Stimulated activated naive CD4-positive, alpha-beta T cell (primary cell): ENCODE results near the gene GRIA1.

Experiments
- DNase-seq, 6 experiments: peaks; one replicate each; lab custom pipeline; 2025; lab: John Stamatoyannopoulos, UW

The GRIA1 gene

DNA sequence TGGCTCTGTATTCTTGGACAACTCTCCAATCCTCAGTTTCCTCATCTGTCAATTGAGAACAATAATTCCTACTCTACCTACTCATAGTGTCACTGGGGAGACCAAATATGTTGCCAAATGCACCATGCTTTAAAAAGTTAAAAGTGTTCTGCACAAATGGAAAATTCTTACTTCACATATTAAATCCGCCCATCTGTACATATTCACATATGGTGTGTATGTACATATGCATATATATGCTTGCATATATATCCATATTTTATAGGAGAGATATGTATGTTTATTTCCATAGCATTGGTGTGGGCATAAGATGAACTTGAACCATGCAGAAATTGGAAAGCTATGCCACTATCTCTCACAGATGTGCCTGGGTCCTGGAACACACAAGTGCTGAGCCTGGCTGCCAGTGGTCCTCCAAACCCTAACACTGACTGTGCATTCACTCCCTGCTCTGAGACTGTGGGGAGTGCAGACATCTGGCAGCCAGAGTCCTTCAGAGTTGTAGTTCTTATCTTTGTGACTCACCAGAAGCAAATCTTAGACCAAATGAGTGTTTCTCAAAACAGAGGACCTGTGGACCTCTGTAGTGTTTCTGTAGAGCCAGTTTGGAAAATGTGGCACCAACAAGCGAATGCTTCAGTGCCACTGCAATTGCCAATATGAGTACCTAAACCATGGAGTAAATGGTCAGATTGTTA lies 168.7 kb downstream of the GRIA1 start:
- no peak for DNase-seq

DNA sequence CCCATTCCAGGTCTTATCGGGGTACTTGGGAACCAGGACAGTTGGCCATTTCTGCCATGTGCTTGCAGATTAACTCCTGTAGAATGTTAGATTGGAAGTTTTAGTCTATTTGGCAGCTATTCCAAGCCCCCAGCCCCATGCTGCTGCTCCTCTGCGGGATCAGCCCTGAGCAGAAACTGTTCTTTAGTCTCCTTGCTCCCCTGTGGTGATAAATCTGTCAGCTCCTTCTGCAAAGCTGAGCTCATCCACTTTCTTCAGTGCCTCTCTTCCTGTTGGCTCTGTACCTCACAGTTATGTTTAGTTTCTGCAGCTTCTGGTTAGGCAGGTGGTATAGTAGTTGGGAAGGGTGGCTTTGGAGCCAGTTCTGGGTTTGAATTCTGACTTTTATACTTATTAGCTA lies 170.4 kb downstream of the GRIA1 start:
- DNase-seq = no peak

DNA sequence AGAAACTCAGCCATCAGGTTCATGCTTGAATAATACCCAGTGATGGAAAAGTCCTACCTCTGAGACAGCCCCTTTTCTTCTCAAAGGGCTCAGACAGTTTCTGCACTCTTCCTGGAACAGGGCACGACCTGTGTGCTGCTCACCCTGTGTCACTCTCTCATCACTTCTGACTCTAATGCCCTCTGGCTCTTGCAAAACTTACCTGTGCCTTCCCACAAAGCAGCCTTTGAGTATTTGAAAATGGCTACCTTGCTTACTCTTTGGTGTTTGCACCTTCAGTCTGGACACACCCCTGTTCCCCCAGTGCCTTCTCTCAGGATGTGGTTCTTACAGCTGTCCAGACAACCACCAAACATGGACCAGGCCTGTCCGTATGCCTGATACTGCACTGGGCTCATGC lies 171.4 kb downstream of the GRIA1 start:
- DNase-seq = no peak

DNA sequence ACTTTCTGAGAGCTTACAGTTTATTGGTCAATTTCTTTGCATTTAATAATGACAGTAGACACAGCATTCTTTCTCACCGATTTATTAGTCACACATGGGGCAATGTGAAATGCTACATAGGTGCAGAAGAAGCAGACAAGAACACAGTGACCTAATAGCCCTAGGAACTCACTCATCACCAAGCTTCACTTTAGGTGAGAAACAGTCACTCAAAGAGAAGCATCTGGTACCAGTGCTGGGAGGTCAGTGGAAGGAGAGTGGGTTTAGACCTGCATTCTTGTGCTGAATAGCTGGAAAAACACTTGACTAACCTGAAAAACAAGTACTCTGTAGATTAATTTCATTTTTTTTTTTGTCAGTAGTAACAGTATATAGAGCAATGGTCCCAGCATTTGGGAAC lies 179.6 kb downstream of the GRIA1 start:
- DNase-seq = no peak

DNA sequence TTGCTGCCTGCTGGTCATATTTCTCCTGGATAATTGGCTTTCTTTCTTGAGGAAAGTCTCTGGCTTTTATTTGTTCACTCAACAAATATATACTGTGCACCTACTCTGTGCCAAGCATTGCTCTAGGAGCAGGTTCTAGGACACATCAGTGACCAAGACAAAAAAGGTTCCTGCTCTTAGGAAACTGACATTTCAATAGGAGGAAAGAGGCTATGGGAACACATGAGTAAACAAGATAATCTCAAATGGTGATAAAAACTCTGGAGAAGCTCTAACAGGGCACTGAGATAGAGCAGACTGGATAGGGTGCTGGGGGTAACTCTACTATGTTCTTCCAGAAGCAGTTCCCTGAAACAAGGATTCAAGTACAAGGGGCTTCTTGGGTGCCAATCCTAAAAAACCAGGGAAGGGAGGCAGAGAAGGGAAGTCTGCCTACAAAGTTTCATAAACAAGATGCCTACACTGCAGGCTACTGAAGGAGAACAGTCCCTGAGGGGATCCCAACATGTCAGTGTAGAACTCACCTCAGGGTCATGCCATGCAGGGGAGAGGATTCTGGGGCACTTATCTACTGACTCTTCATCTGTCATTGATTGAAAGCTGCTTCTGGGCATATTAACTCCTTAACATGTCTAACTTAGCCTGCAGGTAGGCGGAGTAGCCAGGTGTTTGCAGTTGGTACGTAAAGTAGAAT lies 181.3 kb downstream of the GRIA1 start:
- DNase-seq = no peak

DNA sequence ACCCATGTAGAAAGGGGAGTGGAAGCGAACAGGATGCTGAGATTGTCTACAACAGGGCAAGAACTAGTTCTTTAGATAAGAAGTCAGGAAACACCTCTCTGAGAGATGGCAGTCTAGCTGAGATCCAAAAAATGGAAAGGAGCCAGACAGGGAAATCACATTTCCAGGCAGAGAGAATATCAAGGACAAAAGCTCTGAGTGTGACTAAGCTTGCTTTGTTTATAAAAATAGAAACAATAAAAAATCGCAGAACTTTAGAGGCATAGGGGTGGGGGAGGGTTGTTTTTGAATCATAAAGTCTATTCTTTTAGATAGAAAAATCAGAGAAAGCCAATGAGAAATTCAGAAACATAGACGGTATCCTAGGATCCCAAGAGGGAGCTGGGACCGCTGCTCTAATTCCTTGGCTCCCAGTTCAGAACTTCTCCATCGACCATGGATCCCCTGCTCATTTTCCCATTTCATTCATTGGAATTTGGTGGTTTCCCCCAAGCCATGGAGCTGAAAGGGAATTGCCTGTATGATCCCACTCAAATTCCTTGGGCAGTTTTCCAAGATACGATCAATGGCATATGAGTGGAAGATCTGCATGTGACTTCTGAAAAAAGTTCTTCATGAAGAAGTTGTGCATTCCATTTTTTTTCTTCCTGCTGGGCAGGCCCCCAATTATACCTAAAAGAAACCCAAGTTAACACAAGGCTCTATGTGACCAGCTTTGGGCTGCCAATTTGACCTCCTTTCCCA lies 182.0 kb downstream of the GRIA1 start:
- DNase-seq = no peak

DNA sequence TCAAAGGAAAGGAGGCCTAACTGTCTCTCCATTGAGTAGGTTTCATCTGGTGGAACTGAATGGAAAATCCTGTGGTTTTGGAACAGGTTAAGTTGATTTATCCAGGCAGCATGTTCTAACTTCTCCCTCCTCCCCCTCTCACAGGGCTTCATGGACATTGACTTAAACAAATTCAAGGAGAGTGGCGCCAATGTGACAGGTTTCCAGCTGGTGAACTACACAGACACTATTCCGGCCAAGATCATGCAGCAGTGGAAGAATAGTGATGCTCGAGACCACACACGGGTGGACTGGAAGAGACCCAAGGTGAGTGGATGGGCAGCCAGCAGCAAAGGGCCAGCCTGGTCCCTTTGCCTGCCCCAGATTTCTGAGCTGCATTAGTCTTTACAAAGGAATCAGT lies 183.9 kb downstream of the GRIA1 start:
- DNase-seq = no peak

DNA sequence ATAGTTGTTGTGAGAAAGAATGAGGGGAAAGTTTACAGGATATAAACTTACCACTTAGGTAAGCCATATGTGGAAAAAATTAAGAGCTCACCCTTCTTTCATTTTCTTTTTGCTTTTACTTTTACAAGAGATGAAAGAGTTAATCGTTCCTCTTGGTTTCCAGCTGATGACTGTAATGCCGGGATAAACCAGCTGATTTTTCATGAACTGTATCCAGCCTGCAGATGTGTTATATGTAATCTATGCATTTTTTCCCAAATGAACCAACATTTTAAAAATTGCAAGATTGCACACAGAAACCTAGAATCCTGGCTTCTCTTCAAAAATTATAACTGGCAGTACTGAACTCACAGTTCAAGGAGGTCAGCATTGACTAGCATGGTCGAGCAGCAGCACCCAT lies 185.9 kb downstream of the GRIA1 start:
- no peak for DNase-seq

DNA sequence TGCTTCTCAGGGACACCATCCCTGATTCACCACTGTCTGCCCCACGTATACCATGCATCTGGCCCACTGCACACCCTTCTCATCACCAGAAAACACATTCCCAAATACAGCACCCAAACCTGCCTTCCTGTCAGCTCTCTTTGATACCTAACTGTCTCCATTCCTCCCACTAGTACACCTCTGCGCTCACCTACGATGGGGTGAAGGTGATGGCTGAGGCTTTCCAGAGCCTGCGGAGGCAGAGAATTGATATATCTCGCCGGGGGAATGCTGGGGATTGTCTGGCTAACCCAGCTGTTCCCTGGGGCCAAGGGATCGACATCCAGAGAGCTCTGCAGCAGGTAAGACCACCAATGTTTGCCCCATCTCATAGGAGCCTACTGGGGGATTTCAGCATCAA lies 186.4 kb downstream of the GRIA1 start:
- no peak for DNase-seq

DNA sequence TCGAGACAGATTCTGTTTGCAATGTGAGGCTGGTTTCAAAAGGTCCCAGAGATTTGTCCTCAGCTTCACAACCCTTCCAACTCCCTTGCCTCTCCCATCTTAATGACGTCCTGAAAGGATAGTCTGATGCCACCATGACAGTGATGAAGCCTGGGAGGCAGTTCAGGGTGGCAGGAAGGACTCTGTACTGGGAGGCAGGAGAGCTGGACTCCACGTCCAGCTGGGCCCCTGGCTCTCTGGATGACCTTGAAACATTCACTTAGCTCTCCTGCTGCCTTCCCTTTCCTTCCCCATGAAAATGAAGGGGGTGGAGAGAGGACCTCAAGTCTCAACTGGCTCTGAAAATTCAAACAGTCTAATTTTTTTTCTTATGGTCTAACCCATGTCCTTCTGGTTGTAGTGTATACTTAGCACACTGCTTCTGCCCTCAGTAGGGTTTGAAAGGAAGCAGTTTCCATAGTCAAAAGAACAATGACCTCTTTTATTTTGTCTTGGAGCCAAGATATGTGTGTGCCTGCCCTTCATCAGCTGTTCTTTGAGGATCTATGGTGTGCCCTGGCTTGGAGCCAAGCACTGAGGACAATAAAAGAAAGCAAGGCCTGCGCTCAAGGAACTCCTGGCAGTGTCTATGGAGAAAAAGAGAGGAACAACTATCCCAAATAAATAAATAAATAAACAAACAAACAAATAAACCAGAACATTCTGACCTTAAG lies 188.3 kb downstream of the GRIA1 start:
- no peak for DNase-seq

DNA sequence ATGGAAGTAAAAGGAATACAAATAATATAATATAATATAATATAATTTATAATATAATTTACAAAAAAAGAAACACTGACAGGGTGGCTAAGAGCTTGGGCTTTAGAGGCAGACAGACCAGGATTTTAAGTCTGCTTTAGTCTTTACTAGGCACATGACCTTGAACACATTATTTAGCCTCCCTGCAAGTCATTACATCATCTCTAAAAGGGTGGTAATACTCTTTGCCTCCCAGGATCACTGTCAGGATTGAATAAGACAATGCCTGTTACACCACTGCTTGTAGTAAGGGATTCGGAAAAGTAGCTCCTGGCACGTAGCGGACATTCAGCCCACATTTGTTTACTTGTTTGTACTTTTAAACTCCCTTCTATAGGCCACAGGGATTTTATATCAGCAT lies 199.8 kb downstream of the GRIA1 start:
- DNase-seq = no peak

DNA sequence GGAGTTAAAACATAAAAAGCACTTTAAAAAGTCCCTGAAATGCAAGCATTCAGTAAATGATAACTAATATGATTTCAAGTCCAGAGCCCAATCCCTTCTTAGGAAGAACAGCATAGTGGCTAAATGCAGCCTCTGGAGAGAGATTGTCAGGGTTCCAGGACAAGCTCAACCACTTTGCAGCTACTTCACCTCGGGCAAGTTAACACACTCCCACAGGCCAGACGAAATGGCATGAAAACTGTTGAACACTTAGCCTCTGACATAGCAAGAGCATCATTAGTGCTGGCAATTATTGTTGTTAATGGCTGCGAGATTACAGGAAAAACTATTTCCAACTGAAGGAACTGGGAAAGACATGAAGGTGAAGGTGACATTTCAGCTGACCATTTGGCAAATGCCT lies 205.8 kb downstream of the GRIA1 start:
- DNase-seq = no peak

DNA sequence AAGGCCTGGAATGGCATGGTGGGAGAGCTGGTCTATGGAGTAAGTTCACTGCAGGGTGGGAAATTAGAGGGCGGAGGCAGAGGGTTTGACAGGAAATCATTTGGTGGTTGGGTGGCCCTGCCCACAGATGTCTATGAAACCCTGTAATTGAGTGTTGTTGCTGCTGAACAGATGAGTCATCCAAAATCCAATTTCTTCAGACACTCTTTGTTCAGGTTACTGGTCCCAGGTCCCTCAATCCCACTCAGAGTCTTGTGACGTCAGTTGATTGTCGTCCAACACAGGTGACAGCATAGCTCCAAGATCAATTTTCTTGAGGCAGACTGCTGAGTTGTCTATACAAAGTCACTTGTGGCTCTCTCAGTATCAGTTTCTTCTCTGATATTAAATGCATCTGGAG lies 208.6 kb downstream of the GRIA1 start:
- DNase-seq = no peak

DNA sequence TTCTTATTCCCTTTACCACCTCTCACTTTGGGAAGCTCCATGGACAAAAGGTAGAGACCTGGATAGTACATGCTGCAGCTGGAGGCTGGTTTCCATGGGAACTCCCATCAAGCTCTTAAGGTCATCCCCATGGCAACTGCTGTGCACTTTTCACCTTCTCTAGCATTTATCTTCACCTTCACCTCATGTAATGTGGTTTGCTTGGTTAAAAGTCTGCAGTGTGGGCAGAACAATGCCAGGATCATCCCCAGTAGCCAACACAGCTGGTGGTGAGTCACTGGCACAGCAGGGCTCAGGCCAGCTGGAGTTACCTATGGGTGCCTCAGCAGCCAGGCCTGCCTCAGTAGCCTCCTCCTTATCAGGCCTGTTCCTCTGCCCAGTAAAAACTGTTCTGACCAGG lies 210.5 kb downstream of the GRIA1 start:
- no peak for DNase-seq

DNA sequence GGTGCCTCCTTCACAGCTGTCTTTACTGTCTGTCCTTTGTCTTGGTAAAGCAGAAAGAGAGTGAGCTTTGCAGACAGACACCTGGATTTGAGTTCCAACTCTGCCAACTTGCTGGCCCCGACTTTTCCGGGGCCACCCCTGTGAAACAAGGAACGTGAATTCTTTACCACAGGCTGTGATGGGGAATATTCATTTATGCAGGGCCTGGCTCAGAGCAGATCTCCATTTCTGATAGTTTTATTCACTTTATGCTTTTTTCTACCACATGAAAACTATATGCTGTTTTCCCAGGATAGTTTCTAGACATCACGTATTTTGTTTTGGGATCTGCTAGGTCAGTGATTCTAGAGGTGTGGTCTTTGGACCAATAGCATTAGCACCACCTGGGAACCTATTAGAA lies 211.8 kb downstream of the GRIA1 start:
- DNase-seq = no peak

DNA sequence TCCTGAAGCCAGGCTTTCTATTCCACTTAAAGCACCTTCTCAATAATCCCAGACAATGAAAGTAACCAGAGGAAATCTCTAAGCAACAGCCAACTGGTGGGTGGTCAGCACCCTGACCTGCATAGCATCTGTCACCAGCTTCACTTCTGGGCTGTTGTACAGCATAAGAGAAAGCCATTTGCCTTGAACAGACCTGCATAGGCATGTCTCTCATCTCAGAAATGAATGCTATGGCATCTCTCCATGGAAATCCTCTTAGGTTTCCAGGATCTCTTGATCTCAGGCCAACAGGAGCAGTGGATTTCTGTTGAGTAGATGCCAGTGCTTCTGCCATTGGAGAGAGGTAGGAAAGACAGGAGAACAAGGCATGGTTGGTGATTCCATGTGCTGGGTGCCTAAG lies 213.6 kb downstream of the GRIA1 start:
- no peak for DNase-seq

DNA sequence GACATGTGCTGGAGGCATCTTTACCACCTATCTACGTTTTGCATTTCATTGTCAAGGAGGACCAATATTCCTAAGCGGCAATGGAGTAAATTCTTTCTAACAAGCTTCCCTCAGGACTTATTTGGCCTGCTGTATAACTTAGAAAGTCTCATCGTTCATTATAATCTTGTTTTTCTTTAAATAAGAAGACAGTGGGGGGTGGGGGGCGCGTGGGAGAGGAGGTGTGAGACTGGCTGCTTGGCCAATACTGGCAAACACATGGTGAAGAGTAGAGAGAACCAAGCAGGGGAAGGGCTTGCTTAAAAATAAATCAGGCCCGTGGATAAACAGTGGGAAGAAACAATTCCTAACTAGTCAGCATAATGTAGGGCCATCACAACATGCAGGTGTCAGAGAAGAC lies 217.2 kb downstream of the GRIA1 start:
- DNase-seq = no peak

DNA sequence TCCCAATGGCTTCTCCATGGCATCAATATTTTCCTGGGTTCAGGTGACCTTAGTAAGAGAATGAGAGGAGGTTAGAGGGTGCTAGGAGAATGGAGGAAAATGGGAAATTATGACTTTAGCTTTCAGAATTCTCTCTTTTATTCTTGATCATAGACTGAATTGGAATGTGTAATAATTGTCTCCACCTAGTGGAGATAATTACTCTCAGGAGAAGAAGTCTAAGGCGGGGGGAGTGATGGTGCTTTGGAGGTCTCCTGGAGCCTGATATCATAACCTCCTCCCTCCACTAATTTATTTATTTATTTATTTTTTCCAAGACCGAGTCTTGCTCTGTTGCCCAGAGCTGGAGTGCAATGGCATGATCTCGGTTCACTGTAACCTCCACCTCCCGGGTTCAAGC lies 221.3 kb downstream of the GRIA1 start:
- no peak for DNase-seq

DNA sequence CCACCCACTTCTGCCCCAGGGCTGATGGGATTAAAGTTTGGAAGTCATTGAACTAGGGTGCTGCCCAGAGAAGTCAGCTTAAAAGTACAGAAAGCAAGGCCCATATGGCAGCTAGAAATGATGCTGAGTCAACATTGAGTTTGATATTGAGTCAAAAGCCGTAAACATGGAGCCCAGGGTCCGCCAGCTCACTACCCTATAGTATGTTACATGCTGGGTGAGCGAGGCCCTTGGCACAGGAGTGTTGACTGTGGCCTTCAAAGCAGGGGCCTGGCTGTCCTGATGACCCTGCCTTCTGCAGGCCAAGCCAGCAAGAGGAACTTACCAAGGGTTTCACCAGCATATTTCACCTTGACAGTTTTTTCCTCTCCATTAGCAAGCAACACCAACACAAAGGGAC lies 222.5 kb downstream of the GRIA1 start:
- DNase-seq = no peak

DNA sequence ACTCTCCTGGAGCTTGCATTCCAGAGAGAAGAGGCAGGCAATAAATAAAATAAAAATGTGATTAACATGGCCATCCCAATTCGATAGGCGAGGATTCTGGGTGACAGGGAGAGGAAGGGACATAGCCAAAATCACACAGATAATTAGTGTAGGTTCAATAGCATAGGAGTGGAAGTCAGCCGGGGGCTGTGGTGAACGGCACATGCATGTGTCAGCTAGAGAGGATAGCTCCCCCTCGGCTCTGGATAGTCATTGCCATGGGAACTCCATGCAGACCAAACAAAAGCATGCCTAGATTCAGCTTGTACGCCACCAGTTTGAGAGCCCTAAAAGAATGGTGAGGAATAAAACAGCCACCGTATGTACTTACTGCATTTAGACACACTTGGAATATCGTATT lies 223.5 kb downstream of the GRIA1 start:
- DNase-seq = no peak

DNA sequence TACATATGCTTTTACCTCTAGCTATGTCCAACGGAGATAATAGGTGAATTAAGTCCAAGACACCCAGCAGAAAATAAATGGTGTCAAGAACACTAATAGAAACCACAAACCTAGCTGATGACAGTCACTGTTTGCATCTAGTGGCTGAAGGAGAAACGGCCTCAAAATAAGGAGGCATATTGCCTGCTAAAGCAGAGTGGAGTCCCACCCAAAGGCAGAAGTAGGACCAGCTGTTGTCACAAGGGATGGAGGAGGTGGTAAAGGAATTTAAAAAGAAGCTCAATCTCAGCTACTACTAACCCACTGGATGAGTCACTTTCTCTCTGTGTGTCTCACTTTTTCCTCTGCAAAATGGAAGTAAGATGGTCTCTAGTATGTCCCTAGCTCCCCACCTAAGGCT lies 224.3 kb downstream of the GRIA1 start:
- no peak for DNase-seq

DNA sequence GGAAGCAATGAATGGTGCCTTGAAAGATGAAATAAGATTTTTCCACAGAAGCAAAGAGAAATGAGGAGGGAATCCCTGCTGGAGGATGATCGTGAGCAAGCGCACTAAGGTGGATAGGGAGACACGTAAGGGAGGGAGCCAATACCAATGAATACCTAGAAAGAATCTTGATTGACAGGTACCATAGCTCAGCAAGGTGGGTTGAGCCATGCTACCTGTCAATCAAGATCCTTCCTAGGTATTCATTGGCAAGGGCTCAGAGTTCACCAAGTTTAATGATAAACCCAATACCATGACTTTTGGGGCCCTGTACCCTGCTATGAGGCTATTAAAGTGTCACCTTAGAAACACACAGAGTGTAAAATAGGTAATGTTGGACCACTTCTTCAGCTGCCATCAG lies 226.8 kb downstream of the GRIA1 start:
- DNase-seq = no peak

DNA sequence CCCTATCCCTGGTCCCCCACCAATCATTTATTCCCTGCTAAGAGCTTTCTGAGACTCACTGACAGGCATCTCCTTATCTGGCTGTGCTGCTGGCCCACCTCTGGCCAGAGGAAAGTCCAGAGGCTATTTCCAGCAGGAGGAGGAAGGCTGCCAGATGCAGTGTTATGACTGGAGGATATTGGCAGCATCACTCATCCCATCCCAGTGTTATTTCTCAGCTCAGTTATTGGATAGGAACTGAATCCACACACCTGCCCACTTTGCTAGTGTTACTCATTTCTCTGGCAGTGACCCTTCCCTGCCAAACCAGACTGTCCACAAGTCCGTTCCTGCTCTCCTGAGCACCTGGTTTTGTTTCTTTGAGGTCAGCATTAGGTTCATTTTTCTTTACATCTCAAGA lies 228.2 kb downstream of the GRIA1 start:
- no peak for DNase-seq
